SK-N-SH (cell line): ENCODE measurements around the gene SYNPO2. TPM values are rescaled to one million over a fixed set of nuclear protein-coding genes. Genes with fewer than 3 reads are reported as not detected.
A peak's percentile ranks its signal among the peaks of the same experiment; 100 is the strongest.

Experiments used
- CTCF ChIA-PET: fragments of 300-600, 350-600 bp; formaldehyde crosslinking; extraction: SDS; loops from one replicate; lab custom pipeline; 2021; lab: Yijun Ruan, JAX
- POLR2A ChIA-PET: fragments of 350-600 bp; sonication (Branson Sonifier 250); formaldehyde crosslinking; extraction: SDS; loops from one replicate; lab custom pipeline; 2020; ENCODE audit warnings: antibody characterized with exemption, inconsistent platforms; lab: Yijun Ruan, JAX
- DNase-seq: peaks from one replicate; pipeline ENCODE4 v3.0.0; 2012
- H2AFZ ChIP-seq: fragments of 200-600 bp; sonication (generic); 2 replicates; pipeline ENCODE4 v1.8.1; 2016; ENCODE audit warnings: antibody characterized with exemption, mild to moderate bottlenecking, low read depth
- H3F3A ChIP-seq: fragments of 200-600 bp; sonication (generic); replicated peaks from 2 replicates; pipeline ENCODE3; 2016; ENCODE audit warnings: antibody characterized with exemption, mild to moderate bottlenecking; ENCODE audit not compliant: insufficient read depth
- H3K27ac ChIP-seq, 2 experiments: fragments of 200-500 bp in 1 of 2; fragments of 200-600 bp in 1 of 2; sonication (Bioruptor generic) in 1 of 2; sonication (generic), shearing (Covaris generic) in 1 of 2; 2 replicates each; pipeline versions ENCODE4 v1.5.1 to v1.6.1; 2014 to 2016; ENCODE audit warnings: low read depth in 2 of 2, inconsistent platforms in 1 of 2, low read length in 1 of 2, mild to moderate bottlenecking in 1 of 2, mixed read lengths in 1 of 2
- H3K27me3 ChIP-seq: fragments of 200-600 bp; sonication (generic), shearing (Covaris generic); 2 replicates; pipeline ENCODE4 v1.6.1; 2016; ENCODE audit warnings: mixed run types; ENCODE audit not compliant: insufficient read depth
- H3K36me3 ChIP-seq, 2 experiments: fragments of 200-500 bp in 1 of 2; fragments of 200-600 bp in 1 of 2; sonication (Bioruptor generic) in 1 of 2; sonication (generic) in 1 of 2; replicated peaks in 1 of 2; 2 replicates each; pipeline versions ENCODE3 to v1.5.1; 2014 to 2016; ENCODE audit warnings: low read length in 1 of 2, mild to moderate bottlenecking in 1 of 2; ENCODE audit not compliant: insufficient read depth in 2 of 2, control insufficient read depth in 1 of 2
- H3K4me1 ChIP-seq, 2 experiments: fragments of 200-500 bp in 1 of 2; fragments of 200-600 bp in 1 of 2; sonication (Bioruptor generic) in 1 of 2; sonication (generic), shearing (Covaris generic) in 1 of 2; 2 replicates each; pipeline versions ENCODE4 v1.5.1 to v1.6.1; 2014 to 2016; ENCODE audit warnings: low read depth in 1 of 2, low read length in 1 of 2, mixed run types in 1 of 2; ENCODE audit not compliant: insufficient read depth in 2 of 2, control insufficient read depth in 1 of 2
- H3K4me2 ChIP-seq: fragments of 200-600 bp; sonication (generic), shearing (Covaris generic); 2 replicates; pipeline ENCODE4 v1.6.1; 2017; ENCODE audit warnings: mixed run types
- H3K4me3 ChIP-seq, 2 experiments: fragments of 200-500 bp in 1 of 2; fragments of 200-600 bp in 1 of 2; sonication (Bioruptor generic) in 1 of 2; sonication (generic), shearing (Covaris generic) in 1 of 2; 2 replicates each; pipeline versions ENCODE4 v1.5.1 to v1.8.1; 2014 to 2016; ENCODE audit warnings: low read depth in 2 of 2, inconsistent platforms in 1 of 2, low read length in 1 of 2, mild to moderate bottlenecking in 1 of 2, mixed read lengths in 1 of 2, moderate library complexity in 1 of 2
- H3K79me2 ChIP-seq: fragments of 200-600 bp; sonication (generic); 2 replicates; pipeline ENCODE4 v1.8.1; 2017; ENCODE audit warnings: mild to moderate bottlenecking; ENCODE audit not compliant: insufficient read depth
- H3K9ac ChIP-seq: fragments of 200-600 bp; sonication (generic); 2 replicates; pipeline ENCODE4 v1.6.1; 2017; ENCODE audit warnings: mixed run types
- H3K9me2 ChIP-seq: fragments of 200-600 bp; sonication (generic); 2 replicates; pipeline ENCODE4 v1.6.1; 2017; ENCODE audit warnings: mixed run types
- H3K9me3 ChIP-seq: fragments of 200-600 bp; sonication (generic); 2 replicates; pipeline ENCODE4 v1.6.1; 2017; ENCODE audit warnings: mixed run types, mild to moderate bottlenecking, moderate library complexity
- H4K20me1 ChIP-seq: fragments of 200-600 bp; sonication (generic); 2 replicates; pipeline ENCODE4 v1.6.1; 2017; ENCODE audit warnings: mild to moderate bottlenecking, mixed run types; ENCODE audit not compliant: insufficient read depth
- CTCF ChIP-seq: fragments of 200-600 bp; sonication (generic); IDR thresholded peaks from 2 replicates; pipeline ENCODE4 v1.6.1; 2017; ENCODE audit warnings: antibody characterized with exemption, mild to moderate bottlenecking, moderate library complexity
- EP300 ChIP-seq, 2 experiments: IDR thresholded peaks; 2 replicates each; pipeline versions ENCODE4 v1.4.0 to v1.6.1; 2012; ENCODE audit warnings: borderline replicate concordance in 1 of 2, low read depth in 1 of 2, low read length in 1 of 2
- FOSL2 ChIP-seq: IDR thresholded peaks from 2 replicates; pipeline ENCODE4 v1.4.0; 2012; ENCODE audit warnings: low read depth, mild to moderate bottlenecking, moderate library complexity, borderline replicate concordance
- FOXJ3 ChIP-seq: sonication (generic); formaldehyde crosslinking; IDR thresholded peaks from 2 replicates; pipeline ENCODE4 v1.5.1; 2020; ENCODE audit warnings: mild to moderate bottlenecking, missing genetic modification reagents
- FOXM1 ChIP-seq: IDR thresholded peaks from 2 replicates; pipeline ENCODE4 v1.4.0; 2012; ENCODE audit warnings: low read depth, mild to moderate bottlenecking
- GATA2 ChIP-seq: sonication (generic); formaldehyde crosslinking; IDR thresholded peaks from 2 replicates; pipeline ENCODE4 v1.5.0; 2020; ENCODE audit warnings: mild to moderate bottlenecking, missing genetic modification reagents
- JUND ChIP-seq: IDR thresholded peaks from 2 replicates; pipeline ENCODE4 v1.4.0; 2012
- MAX ChIP-seq: IDR thresholded peaks from 2 replicates; pipeline ENCODE4 v1.4.0; 2012; ENCODE audit warnings: low read depth
- MXI1 ChIP-seq: IDR thresholded peaks from 2 replicates; pipeline ENCODE4 v1.6.1; 2012; ENCODE audit warnings: mild to moderate bottlenecking, low read depth, low read length, improper control_type of control experiment
- NFIC ChIP-seq: IDR thresholded peaks from 2 replicates; pipeline ENCODE4 v1.4.0; 2012; ENCODE audit warnings: borderline replicate concordance
- PBX3 ChIP-seq: IDR thresholded peaks from 2 replicates; pipeline ENCODE4; 2012
- POLR2AphosphoS5 ChIP-seq: IDR thresholded peaks from 2 replicates; pipeline ENCODE4 v1.6.1; 2012; ENCODE audit warnings: low read depth, low read length
- RCOR1 ChIP-seq: fragments of 150-350 bp; IDR thresholded peaks from 2 replicates; pipeline ENCODE4 v1.6.1; 2017; ENCODE audit warnings: antibody characterized with exemption, low read length
- RXRA ChIP-seq: IDR thresholded peaks from 2 replicates; pipeline ENCODE4 v1.4.0; 2012; ENCODE audit warnings: low read depth, mild to moderate bottlenecking, borderline replicate concordance
- SIN3A ChIP-seq: IDR thresholded peaks from 2 replicates; pipeline ENCODE4 v1.6.1; 2012; ENCODE audit warnings: low read depth, mild to moderate bottlenecking, low read length, moderate library complexity, borderline replicate concordance
- TAF1 ChIP-seq: IDR thresholded peaks from 2 replicates; pipeline ENCODE4 v1.6.1; 2012; ENCODE audit warnings: low read depth, mild to moderate bottlenecking, low read length, moderate library complexity, borderline replicate concordance
- TCF12 ChIP-seq: IDR thresholded peaks from 2 replicates; pipeline ENCODE4 v1.4.0; 2012
- TEAD4 ChIP-seq: IDR thresholded peaks from 2 replicates; pipeline ENCODE4 v1.4.0; 2012; ENCODE audit warnings: mild to moderate bottlenecking, borderline replicate concordance; ENCODE audit not compliant: insufficient read depth
- WGBS: methylation state at CpG from one replicate; pipeline ENCODE4 v1.1.6; 2017; ENCODE audit warnings: low lambda C conversion rate; 5-methylcytosine and 5-hydroxymethylcytosine counted together
- polyA plus RNA-seq, 3 experiments: library from polyadenylated mRNA; depleted of rRNA; stranded (reverse); fragments of >200 nt; gene quantifications; 2 replicates each; pipeline ENCODE4 v1.2.3, GENCODE V29; 2012

SYNPO2 gene
- polyA plus RNA-seq, 1 of the 3 experiments (the other 2 are of a cell fraction) = 7.2 TPM

- no peak overlapping the region for H3K4me3 ChIP-seq
- H3F3A ChIP-seq = peaks cover 7% of the 10 kb centered on the region
- DNase-seq = no peak
- H3K4me2 ChIP-seq = no peak overlapping the region
- CTCF ChIA-PET = interaction anchor here (1.0 to 1.6 kb wide), 3 partner anchors 45 to 178 kb away, joined by 3 to 4 read pairs (median 3); partner anchors contain the start of gene SYNPO2
- H3K36me3 ChIP-seq = peaks cover 0 to 2% of the 10 kb centered on the region in 2 experiments
- POLR2A ChIA-PET = no interaction called here
- H3K27ac ChIP-seq = no peak overlapping the region; a peak in 1 of 4 replicates
- H3K9me3 ChIP-seq = no peaks in the 10 kb centered on the region
- H2AFZ ChIP-seq = no peak overlapping the region
- peaks cover 6 to 26% of the 10 kb centered on the region in 2 experiments for H3K4me1 ChIP-seq
- 91% methylated on average over 2 of the region's 2 CpGs for WGBS
- H3K27me3 ChIP-seq = no peaks in the 10 kb centered on the region
- H3K79me2 ChIP-seq = no peaks in the 10 kb centered on the region
- no peak overlapping the region for H3K9ac ChIP-seq
- no peaks in the 10 kb centered on the region for H3K9me2 ChIP-seq
- TF ChIP-seq RXRA (no peak), GATA2 (CRISPR knock-in tag) (no peak)
- H4K20me1 ChIP-seq = no peaks in the 10 kb centered on the region
Measured at GRCh38 chr4:118950224-118950623, 61.6 kb downstream of the SYNPO2 start.

GRCh38 chr4:118950929-118951570, 62.4 kb downstream of the SYNPO2 start:
- Histone ChIP-seq H3K9ac (no peak overlapping the region), H3K79me2 (no peaks in the 10 kb centered on the region), H3K27me3 (no peaks in the 10 kb centered on the region), H3K4me1 (peaks cover 11 to 26% of the 10 kb centered on the region in 2 experiments), H4K20me1 (no peaks in the 10 kb centered on the region), H3K9me2 (no peaks in the 10 kb centered on the region), H3K4me2 (no peak overlapping the region), H3K27ac (no peak overlapping the region; a peak in 1 of 4 replicates), H3K36me3 (peaks cover 0 to 2% of the 10 kb centered on the region in 2 experiments), H3K9me3 (no peaks in the 10 kb centered on the region), H3F3A (peaks cover 12% of the 10 kb centered on the region), H2AFZ (no peak overlapping the region), H3K4me3 (no peak overlapping the region)
- no peak for TF ChIP-seq FOSL2
- TF ChIP-seq RCOR1 = no peak
- no peak for TF ChIP-seq FOXM1
- no peak for TF ChIP-seq FOXJ3
- TF ChIP-seq SIN3A = no peak
- no peak for TF ChIP-seq NFIC
- TF ChIP-seq TAF1 = no peak
- TF ChIP-seq MAX = no peak
- TF ChIP-seq MXI1 = no peak
- no peak for TF ChIP-seq POLR2AphosphoS5
- 78% methylated on average over 1 of the region's 1 CpG for WGBS
- POLR2A ChIA-PET = no interaction called here
- CTCF ChIA-PET = interaction anchor here (0.8 to 1.6 kb wide), 2 partner anchors 44 to 179 kb away, joined by 3 to 4 read pairs; no protein-coding TSS in a partner anchor
- no peak for DNase-seq

- 43% methylated on average over 4 of the region's 4 CpGs for WGBS
- ChIA-PET POLR2A (no interaction called here), CTCF (interaction anchor here (0.6 to 1.6 kb wide), 5 partner anchors 9 to 181 kb away, joined by 3 to 8 read pairs (median 3); no protein-coding TSS in a partner anchor)
- H3K27me3 ChIP-seq = no peaks in the 10 kb centered on the region
- H3K36me3 ChIP-seq = peaks cover 0 to 12% of the 10 kb centered on the region in 2 experiments
- H3K4me1 ChIP-seq = peaks cover 11 to 22% of the 10 kb centered on the region in 2 experiments
- H3F3A ChIP-seq = peaks cover 12% of the 10 kb centered on the region
- DNase-seq = no peak
- H3K27ac ChIP-seq = peak overlapping the region; percentile 53 to 83
- 0 out of 2 replicates have a peak, but pooled peaks have one; percentile 10 for TF ChIP-seq TEAD4
- peak; percentile 57 for TF ChIP-seq JUND
- no peak for TF ChIP-seq CTCF
- TF ChIP-seq TCF12 = peak; percentile 35; the same call in 1 of the 2 replicates
- 0 out of 4 replicates have a peak, but pooled peaks of 1 of the 2 experiments have one; percentile 19 for TF ChIP-seq EP300 (IDR thresholded peaks at IDR 0.05; ENCODE audit: borderline replicate concordance in 1 of 2, low read depth in 1 of 2, low read length in 1 of 2)
- no peak for TF ChIP-seq TAF1
- peak; percentile 46 for TF ChIP-seq PBX3
- TF ChIP-seq FOSL2 = peak; percentile 47; the same call in 1 of the 2 replicates
- H3K9me3 ChIP-seq = no peaks in the 10 kb centered on the region
- no peak overlapping the region for H3K9ac ChIP-seq
- no peak overlapping the region for H3K4me3 ChIP-seq
- no peaks in the 10 kb centered on the region for H4K20me1 ChIP-seq
- peak overlapping the region; percentile 12; the same call in 1 of the 2 replicates for H2AFZ ChIP-seq
- H3K9me2 ChIP-seq = no peaks in the 10 kb centered on the region
- H3K79me2 ChIP-seq = no peaks in the 10 kb centered on the region
- peak overlapping the region; percentile 9; the same call in 1 of the 2 replicates for H3K4me2 ChIP-seq
Measured at GRCh38 chr4:118953276-118953675, 64.6 kb downstream of the SYNPO2 start.
